Dermis microvascular lymphatic vessel endothelial cell (primary cell): ENCODE data around the gene ZNF783. TPM values are rescaled to one million over a fixed set of nuclear protein-coding genes. Genes with fewer than 3 reads are reported as not detected.
"Not testable (repeated sequence)": the region's sequence is repeated elsewhere in the genome, so short reads cannot be mapped to it uniquely, and the experiment has no call there.

Experiments
- DNase-seq, 2 donors: peaks; one replicate each; pipeline versions ENCODE4 v3.0.0 to v3.0.0-alpha.2; 2010; ENCODE audit warnings: low read depth in 2 of 2
- total RNA-seq: library from RNA; depleted of rRNA; stranded (reverse); fragments of >200 nt; gene quantifications from 2 replicates; pipeline ENCODE4 v1.2.1, GENCODE V29; 2014

The ZNF783 gene
- 3.1 and 4.2 TPM in 2 replicates for total RNA-seq

DNA sequence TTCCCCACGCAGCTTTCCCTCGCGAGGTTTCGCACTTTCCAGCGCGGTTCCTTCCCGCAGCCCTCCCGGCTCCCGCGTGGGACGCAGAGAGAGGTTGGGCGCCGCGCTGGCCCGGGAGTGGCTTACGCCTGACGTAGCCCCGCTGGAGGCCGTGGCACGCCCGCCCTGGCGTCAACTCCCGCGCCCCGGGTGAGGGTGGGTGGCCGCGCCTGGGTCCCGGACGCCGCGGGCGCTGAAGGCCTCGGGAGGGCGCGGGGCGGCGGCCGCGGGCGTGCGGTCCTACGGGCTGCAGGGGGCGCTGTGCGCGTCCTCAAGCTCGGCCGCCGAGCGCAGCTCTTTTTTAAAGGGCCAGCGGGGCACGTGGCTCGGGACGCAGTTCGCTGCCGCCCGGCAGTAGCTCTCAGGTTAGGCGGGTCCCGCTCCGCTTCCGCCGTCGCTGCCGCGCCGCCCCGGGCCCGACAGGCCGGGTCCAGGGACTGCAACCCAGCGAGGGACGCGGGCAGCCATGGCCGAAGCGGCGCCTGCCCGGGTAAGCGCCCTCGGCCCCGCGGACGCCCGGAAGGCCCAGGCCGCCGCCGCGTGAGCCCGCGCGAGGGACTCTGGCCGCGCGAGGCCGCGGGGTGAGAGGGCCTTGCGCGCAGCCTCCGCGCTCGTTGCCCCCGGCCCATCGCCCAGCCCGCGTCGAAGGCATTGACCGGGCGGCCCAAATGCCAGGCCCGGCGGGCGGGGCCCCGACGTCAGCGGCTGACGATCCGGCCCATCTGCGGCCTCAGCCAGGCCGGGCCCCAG, at the start of gene ZNF783:
TSS of gene ZNF783 (plus strand) at position 368 of the 789 bp plus-strand sequence. CDS start at position 506, 138 bp downstream.
- DNase-seq = peak; percentile 73 to 90

DNA sequence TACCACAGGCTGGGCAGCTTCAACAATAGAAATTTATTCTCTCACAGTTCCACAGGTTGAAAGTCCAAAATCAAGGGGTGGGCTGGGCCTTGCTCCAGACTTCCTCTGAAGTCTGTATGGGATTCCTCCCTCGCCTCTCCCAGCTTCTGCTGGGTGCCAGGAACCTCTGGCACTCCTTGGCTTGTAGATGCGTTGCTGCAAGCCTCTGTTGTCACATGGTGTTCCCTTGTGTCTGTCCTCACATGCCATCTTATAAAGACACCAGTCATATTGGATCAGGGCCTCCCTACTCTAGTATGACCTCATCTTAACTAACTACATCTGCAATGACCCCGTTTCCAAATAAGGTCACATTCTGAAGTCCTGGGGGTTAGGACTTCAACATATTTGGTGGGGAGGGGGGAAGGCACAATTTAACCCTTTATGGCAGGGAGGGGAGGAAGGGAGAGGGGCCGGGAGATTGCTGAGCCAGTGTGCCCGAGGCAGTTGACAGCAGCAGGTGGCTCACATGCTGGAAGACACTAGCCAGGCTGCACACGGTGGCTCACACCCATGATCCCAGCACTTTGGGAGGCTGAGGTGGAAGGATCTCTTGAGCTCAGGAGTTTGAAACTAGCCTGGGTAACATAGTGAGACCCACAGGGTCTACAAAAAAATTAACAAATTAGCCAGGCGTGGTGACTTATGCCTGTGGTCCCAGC, 47.8 kb upstream of the ZNF783 start:
- no peak for DNase-seq

DNA sequence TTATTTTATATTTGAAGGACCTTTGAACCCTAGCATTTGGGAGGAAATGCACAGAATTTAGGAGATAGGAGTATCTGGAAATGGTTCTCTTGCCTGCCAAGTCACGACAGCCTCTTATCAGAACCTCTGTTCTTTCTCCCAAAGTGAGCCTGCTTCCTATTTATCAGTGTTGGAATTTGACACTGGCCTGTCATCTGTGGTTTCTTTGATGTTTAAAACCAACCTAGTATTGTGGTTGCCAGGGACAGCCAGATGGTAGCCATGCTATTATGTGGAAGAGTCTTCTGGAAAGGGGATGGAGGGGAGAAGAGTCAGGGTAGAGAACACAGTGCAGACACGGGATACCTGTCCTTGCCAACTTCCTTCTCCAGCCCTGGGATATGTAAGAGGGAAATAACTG, 45.6 kb upstream of the ZNF783 start:
- DNase-seq = no peak

DNA sequence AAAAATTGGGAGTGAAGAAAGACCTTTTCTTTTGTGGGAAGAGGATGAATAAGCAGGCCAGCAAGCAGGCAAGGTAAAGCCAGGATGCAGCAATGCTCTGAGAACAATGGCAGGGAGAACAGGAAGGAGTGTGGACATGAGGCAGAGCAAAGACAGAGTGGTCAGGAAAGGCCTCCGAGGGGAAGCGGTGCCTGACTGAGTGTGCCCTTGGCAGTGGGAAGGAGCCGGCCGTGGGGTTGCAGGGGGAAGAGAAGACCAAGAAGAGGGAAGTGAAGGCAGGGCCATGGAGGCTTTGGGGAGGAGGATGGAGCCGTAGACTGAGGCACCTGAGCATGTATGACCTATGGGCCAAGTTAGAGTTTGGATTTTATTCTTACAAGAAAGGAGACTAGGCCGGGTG, 44.4 kb upstream of the ZNF783 start:
- DNase-seq = peak in 1 of 2 donors; percentile 70

DNA sequence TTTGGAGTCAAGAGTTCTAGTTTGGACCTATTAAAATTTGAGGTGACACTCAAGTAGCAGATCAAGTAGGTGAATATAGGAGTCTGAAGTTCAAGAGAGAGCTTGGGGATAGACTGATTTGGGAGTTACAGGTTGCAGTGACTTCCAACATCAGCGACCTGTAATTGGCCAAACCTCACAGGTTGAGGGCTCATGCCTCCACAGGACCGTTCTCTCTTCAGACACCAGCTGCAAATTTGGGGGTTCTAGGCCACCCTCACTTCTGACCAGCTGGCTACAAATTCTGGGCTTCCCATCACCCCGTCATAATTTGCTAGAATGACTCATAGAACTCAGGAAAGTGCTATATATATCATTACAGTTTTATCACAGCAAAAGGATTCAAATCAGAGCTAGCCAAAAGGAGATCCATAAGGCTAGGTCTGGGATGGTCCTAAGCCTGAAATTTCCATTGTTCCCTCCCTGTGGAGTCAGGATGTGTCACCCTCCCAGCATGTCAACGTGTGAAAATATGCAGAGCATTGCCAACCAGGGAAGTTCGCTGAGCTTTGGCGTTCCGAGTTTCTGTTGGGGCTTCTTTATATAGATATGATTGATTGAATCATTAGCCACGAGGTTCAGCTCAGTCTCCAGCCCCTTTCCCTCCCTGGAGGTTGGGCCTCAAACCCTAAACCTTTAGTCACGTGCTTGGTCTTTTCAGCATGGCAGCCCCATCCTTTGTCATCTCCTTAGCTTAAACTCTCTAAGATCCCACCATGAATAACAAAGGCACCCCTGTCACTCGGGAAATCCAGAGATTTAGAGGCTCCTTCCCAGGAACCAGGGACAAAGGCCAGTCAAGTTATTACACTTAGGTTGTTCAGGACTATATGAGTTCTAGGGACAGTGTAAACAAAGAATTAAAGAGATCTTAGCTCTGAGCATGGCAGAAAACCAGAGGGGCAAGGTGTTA, 43.3 kb upstream of the ZNF783 start:
- DNase-seq = peak in 1 of 2 donors; percentile 18

DNA sequence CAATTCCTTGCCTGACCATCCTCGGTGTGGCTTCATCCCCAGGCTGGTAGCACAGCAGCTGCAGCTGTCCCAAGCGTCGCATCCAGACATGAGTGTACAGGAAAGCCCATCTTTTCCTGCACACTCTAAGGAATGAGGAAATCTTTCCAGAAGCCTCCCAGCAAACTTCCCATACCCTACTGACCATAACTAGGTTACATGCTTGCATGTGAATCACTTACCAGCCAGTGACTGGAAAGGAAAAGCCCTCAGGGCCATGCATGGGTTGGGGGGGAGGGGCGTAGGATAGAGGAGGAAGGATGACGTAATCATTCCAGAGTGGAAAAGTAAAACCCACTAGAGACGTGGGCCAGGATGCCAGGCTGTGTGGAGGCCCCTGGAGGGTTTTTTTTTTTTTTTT, 41.5 kb upstream of the ZNF783 start:
- DNase-seq = peak in 1 of 2 donors; percentile 13

DNA sequence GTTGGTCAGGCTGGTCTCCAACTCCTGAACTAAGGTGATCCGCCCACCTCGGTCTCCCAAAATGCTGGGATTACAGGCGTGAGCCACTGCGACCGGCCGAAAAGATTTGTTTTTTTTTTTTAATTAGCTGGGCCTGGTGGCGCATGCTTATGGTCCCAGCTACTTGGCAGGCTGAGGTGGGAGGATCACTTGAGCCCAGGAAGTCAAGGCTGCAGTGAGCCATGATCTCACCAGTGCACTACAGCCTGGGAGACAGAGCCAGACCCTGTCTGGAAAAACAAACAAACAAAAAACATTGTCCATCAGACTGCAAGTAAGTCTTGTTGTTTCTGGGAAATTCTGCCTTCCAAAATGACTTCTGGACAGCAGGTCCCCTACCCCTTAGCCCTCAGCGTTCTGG, 38.8 kb upstream of the ZNF783 start:
- no peak for DNase-seq

DNA sequence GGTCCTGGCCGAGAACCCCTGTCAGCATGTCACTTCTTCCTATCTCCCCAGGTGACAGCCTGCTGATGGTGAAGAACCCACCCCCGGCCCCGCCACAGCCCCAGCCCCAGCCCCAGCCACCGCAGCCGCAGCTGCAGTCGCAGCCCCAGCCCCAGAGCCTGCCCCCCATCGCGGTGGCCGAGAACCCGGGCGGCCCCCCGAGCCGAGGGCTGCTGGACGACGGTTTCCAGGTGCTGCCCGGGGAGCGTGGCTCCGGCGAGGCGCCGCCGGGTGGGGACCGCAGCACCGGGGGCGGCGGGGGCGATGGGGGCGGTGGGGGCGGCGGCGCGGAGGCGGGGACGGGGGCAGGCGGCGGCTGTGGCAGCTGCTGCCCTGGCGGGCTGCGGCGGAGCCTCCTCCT, 38.2 kb upstream of the ZNF783 start:
- DNase-seq = no peak

DNA sequence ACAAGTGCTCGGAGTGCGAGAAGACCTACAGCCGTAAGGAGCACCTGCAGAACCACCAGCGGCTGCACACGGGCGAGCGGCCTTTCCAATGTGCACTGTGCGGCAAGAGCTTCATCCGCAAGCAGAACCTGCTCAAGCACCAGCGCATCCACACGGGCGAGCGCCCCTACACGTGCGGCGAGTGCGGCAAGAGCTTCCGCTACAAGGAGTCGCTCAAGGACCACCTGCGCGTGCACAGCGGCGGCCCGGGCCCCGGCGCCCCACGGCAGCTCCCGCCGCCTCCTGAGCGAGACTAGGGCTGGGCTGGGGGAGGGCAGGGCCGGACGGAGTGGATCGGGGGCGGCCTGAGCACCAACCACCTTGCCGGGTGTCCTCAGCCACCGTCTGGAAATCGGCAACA, 37.6 kb upstream of the ZNF783 start:
- no peak for DNase-seq

DNA sequence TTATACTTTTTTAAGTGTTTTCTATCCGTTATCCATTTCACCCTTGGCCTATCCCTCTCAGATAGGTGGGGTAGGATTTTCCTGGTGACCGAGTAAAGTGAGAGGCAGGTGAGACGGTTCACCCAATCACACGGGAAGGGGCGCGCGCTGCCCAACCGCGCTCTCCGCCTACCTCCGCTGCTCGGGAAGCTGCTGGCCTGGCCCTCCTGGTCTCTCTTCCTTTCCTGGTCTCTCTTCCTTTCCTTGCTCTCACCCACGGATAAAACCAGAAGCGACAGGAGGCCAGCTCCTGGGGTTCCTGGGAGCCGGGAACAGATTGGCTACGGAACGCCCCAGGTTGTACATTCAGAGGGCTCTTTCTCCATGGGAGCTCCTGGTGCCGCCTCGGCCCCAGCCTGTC, 36.9 kb upstream of the ZNF783 start:
- no peak for DNase-seq

DNA sequence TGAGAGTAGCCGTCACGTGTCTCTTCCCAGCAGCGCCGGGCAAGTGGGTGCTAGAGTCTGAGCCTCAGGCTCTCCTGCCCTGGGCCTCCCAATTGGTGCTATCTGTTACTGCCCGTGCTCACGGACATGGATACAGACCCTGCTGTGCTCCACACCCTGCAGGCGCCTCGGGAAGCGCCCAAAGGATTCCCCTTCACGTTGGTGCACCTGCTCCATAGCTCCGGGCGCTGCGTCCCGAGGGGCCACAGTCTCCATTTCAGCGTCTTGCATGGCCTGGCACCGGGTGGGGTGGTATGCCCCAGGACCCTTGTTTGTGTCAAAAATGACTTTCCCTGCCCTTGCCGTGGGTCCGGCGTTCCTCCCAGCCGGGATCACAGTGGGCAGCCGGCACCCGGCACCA, 36.3 kb upstream of the ZNF783 start:
- DNase-seq = no peak

DNA sequence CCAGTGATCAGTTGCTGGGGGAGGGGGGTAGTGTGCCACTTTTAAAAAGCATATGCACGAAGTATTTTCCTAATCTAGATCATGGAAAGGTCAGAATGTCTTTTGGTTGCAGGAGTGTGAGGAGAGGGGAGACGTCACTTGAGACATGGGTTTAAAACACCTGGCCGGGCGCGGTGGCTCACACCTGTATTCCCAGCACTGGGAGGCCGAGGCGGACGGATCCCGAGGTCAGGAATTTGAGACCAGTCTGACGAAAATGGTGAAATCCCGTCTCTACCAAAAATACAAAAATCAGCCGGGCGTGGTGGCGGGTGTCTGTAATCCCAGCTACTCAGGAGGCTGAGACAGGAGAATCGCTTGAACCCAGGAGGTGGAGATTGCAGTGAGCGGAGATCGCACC, 35.6 kb upstream of the ZNF783 start:
- DNase-seq = not testable (repeated sequence)

DNA sequence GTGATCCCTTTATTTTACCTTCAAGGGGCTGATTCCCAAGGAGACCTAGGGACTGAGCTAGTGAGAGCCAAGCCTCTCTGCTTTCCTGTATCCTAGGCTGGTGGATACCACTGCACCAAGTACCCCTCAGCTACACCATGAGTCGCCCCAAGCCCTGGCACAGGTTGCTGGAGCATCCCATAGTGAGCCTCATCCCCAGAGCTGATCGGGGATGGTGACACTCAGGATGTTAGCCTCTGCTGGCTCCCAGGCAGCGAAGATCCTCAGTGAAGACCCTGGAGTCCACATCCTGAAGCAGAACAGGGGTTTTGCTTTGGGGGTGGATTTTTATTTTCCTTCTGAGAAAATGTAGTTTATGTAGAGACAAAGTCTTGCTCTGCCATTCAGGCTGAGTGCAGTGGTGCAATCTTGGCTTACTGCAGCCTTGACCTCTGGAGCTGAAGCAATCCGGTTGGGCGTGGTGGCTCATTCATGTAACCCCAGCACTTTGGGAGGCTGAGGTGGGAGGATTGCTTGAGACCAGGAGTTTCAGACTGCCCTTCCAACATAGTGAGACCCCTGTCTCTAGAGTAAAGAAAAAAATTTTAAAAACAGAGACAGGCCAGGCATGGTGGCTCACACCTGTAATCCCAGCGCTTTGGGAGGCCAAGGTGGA, 35.0 kb upstream of the ZNF783 start:
- DNase-seq = no peak

DNA sequence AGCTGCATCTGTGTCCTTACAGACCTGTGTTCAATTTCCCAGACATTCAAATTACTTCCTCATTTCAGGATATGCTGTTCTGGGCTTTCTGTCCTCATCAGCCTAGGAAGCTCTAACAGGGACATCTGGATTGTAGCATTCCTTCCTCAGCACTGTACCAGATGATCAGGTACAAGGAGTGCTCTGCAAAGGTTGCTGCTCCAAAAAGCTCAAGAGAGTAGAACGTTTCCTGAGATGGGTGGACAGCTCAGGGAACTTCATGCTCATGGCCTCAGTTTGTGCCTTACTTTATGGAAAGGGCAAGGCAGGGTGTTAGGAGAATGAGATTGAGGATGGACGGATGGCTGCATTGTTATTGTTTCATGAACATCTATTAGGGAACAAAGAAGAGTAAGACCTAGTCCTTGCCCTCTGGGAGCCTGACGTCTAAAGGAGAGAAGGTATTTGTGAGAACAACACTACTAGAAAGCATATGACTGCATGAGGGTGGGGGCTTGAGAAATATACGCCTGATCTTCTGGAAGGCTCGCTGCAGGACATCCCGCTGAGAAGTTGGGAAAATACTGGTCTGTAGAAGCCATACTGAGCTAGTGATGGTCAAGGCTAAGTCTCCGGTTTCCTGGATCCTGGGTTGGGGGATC, 33.0 kb upstream of the ZNF783 start:
- no peak for DNase-seq

DNA sequence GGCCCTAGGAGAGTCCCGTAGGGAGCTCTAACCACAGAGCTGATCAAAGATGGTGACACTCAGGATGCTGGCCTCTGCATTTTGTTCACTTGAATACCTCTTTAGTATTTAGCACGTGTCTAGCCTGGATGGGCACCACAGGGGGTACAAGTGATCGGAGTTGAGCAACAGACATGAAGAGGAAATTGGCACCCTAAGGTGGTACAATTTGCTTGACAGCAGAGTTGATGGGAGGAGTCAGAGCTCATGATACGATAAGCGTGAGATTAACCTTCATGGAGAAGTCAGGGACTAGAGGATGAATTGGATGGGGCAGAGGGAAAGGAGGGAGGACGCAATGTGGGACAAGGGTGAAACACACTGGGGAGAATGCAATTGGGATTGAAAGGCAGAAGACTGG, 32.5 kb upstream of the ZNF783 start:
- DNase-seq = no peak

DNA sequence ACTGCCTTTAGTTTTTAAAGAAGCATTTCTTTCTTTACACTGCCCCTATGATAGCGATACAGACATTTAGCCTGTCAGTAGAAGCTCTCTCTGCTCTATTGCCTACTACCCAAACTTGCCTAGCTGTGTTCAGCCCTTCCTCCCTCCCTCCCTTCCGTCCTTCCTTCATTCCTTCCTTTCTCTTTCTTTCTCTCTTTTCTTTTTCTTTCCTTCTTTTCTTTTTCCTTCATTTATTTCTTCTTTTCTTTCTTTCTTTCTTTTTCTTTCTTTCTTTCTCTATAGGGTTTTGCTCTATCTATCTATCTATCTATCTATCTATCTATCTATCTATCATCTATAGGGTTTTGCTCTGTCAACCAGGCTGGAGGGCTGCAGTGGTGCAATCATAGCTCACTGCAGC, 29.6 kb upstream of the ZNF783 start:
- no peak for DNase-seq

DNA sequence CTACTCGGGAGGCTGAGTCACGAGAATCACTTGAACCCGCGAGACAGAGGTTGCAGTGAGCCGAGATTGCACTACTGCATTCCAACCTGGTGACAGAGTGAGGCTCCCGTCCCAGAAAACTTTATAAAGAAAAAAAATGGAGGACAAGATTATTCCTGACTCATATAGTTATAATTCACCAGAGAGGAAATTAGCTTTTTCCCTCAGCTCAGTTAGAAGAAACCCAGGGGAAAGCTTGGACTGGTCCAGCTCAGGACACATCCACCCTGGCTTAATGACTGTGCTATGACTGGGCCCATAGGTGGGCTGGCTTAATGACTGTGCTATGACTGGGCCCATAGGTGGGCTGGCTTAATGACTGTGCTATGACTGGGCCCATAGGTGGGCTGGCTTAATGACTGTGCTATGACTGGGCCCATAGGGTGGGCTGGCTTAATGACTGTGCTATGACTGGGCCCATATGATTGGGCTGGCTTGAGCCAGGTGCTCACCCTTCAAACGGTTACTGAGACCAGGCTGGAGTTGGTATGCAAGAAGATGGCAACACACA, 28.3 kb upstream of the ZNF783 start:
- DNase-seq = peak in 1 of 2 donors; percentile 38

DNA sequence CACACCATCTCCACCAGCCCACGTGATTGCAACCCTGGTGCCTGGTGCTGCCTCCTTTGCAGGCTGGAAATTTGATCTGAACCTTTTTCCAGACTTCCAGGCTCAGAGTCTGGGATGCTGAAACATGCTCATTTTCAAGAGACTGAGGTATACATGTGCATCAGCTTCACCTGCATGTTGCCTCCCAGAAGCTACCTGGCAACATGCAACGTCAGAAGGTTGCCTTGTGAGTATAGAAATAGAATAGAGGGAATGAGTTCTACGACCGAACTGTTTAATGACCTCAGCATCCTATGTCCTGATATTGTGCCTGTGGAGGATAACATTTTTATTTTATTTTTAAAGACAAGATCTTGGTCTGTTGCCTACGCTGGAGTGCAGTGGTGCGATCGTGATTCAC, 24.5 kb upstream of the ZNF783 start:
- DNase-seq = no peak

DNA sequence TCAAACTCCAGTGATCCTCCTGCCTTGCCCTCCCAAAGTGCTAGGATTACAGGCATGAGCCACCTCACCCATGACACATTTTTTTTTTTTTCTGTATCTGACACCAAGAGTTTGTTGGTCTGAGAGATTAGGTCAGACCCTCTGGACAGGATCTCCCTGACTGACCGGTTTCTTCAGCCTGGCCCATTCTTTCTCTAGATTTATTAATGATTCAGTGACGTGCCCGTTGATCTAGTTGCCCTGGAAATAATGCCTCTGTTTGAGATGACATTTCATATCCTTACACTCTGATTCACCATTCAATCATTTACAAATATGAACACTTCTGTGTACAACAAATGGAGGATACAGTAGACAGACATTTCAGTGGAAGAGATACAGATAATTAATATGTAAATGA, 23.9 kb upstream of the ZNF783 start:
- no peak for DNase-seq

DNA sequence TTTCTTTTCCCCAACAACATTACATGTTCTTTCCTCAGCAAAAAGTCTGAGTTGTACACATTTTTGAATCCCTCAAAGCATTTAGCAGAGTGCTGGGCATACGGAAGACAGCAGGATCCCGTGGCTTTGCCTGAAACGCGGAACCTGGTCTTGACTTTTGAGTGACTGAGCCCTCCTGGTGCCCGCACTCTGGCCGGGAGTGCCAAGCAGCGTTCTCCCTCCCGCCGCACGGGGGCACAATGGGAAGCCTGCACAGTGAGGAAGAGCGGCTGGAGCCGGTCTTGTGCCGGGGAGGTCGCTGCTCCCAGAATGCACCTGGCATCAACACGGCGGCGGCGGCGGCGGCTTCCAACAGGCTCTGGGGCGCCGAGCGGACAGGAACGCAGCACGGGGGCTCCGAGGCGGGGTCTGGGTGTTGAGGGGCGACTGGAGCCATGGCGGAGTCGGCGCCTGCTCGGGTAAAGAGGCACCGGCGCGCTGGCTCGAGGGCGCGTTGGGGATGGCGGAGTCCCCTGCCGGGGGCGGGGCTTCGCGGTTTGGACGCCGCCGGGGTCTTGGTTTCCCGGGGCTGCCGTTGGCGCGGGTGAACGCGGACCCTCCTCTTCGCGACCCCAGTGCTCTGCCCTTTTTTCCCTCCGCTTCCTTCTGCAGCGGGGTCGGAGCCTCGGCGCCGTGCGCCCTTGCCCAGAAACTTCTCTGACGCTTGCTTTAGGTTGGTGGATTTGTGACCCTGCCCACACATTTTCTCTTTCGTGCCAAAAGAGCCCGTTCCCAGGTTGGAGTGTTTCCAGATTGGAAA, 22.5 kb upstream of the ZNF783 start, which contains the start of gene ZNF212:
TSS of gene ZNF212 (plus strand) at position 307 of the 799 bp plus-strand sequence. CDS start at position 435, 128 bp downstream.
- DNase-seq = peak; percentile 70 to 88
